ENCODE data around the gene DOK6.

GRCh38 chr18:69730664-69731063, 330.0 kb downstream of the DOK6 start:
- TF ChIP-seq POLR2AphosphoS5 (IDR thresholded peaks at IDR 0.05; ENCODE audit: low read depth, low read length) (no peak), REST (IDR thresholded peaks at IDR 0.05; ENCODE audit: insufficient read depth in 1 of 2, low read depth in 2 of 2, low read length in 2 of 2) (no peak), TAF1 (IDR thresholded peaks at IDR 0.05; ENCODE audit: borderline replicate concordance, insufficient read depth, low read length) (no peak), SIN3A (IDR thresholded peaks at IDR 0.05; ENCODE audit: borderline replicate concordance, insufficient read depth, low read length) (no peak), FOXP2 (optimal IDR thresholded peaks at IDR 0.05; ENCODE audit: borderline replicate concordance, extremely low read depth, extremely low read length, insufficient read depth) (no peak)

All from PFSK-1 (cell line).